Measurements from ENCODE around the gene CACNG4.

GRCh38 chr17:67015001-67015400 lies 50.5 kb downstream of the CACNG4 start:
- TF ChIP-seq CTCF (conservative IDR thresholded peaks at IDR 0.05; ENCODE audit: low read depth, low read length) = no peak
- TF ChIP-seq MAFK (IDR thresholded peaks at IDR 0.05; ENCODE audit: low read depth, low read length) = no peak
- no peak for TF ChIP-seq POLR2A (IDR thresholded peaks at IDR 0.05; ENCODE audit: low read depth, low read length)
- TF ChIP-seq SMC3 (IDR thresholded peaks at IDR 0.05; ENCODE audit: low read depth, low read length) = no peak
- TF ChIP-seq BHLHE40 (IDR thresholded peaks at IDR 0.05; ENCODE audit: low read depth, low read length) = no peak
- no peak for TF ChIP-seq MAZ (IDR thresholded peaks at IDR 0.05; ENCODE audit: borderline replicate concordance, low read depth, low read length)

All from IMR-90 (cell line).